Loucy (cell line): ENCODE results near the gene SATB2.
A peak's percentile ranks its signal among the peaks of the same experiment; 100 is the strongest.

Experiments used
- H2AFZ ChIP-seq: fragments of 200-600 bp; sonication (generic); 2 replicates; pipeline ENCODE4 v1.6.0; 2016; ENCODE audit warnings: antibody characterized with exemption, mild to moderate bottlenecking, low read length, moderate library complexity
- H3F3A ChIP-seq: fragments of 200-600 bp; 2 replicates; pipeline ENCODE4 v1.6.0; 2016; ENCODE audit warnings: antibody characterized with exemption, low read depth, mild to moderate bottlenecking
- H3K27me3 ChIP-seq: fragments of 200-600 bp; sonication (generic); 2 replicates; pipeline ENCODE4 v1.6.1; 2014; ENCODE audit warnings: low read length, mild to moderate bottlenecking; ENCODE audit not compliant: insufficient read depth, poor library complexity, severe bottlenecking
- H3K36me3 ChIP-seq: fragments of 200-600 bp; sonication (generic); 2 replicates; pipeline ENCODE4 v1.6.1; 2016; ENCODE audit warnings: low read length; ENCODE audit not compliant: insufficient read depth
- H3K4me1 ChIP-seq: fragments of 200-600 bp; sonication (generic); 2 replicates; pipeline ENCODE4 v1.5.1; 2014; ENCODE audit warnings: low read length, mild to moderate bottlenecking; ENCODE audit not compliant: insufficient read depth, poor library complexity, severe bottlenecking
- H3K4me2 ChIP-seq: fragments of 200-600 bp; sonication (generic); 2 replicates; pipeline ENCODE4 v1.6.0; 2014; ENCODE audit warnings: antibody characterized with exemption, low read length, low read depth, mild to moderate bottlenecking; ENCODE audit not compliant: poor library complexity, severe bottlenecking
- H3K4me3 ChIP-seq: fragments of 200-600 bp; sonication (generic); 2 replicates; pipeline ENCODE4 v1.5.1; 2014; ENCODE audit warnings: low read length, mild to moderate bottlenecking, mixed read lengths; ENCODE audit not compliant: poor library complexity, severe bottlenecking
- H3K79me2 ChIP-seq: fragments of 200-600 bp; sonication (generic); 2 replicates; pipeline ENCODE4 v1.6.1; 2014; ENCODE audit warnings: low read length; ENCODE audit not compliant: insufficient read depth
- H3K9ac ChIP-seq: fragments of 200-600 bp; sonication (generic); 2 replicates; pipeline ENCODE4 v1.6.0; 2014; ENCODE audit warnings: mild to moderate bottlenecking, low read depth, low read length, moderate library complexity; ENCODE audit not compliant: poor library complexity, severe bottlenecking
- H3K9me2 ChIP-seq: fragments of 200-600 bp; sonication (generic); replicated peaks from 2 replicates; pipeline ENCODE4 v1.6.1; 2016; ENCODE audit warnings: low read depth, low read length, mixed read lengths
- H3K9me3 ChIP-seq: fragments of 200-600 bp; sonication (generic); 2 replicates; pipeline ENCODE4 v1.6.1; 2014; ENCODE audit warnings: mild to moderate bottlenecking, antibody characterized with exemption, low read length, low read depth; ENCODE audit not compliant: insufficient read depth
- H4K20me1 ChIP-seq: fragments of 200-600 bp; sonication (generic); 2 replicates; pipeline ENCODE4 v1.6.0; 2014; ENCODE audit warnings: antibody characterized with exemption, low read length, mild to moderate bottlenecking; ENCODE audit not compliant: insufficient read depth, poor library complexity, severe bottlenecking
- EZH2phosphoT487 ChIP-seq: fragments of 200-600 bp; IDR thresholded peaks from 2 replicates; pipeline ENCODE4 v1.6.1; 2018; ENCODE audit warnings: antibody characterized with exemption, mild to moderate bottlenecking, moderate library complexity, borderline replicate concordance
- TF ChIP-seq, protein P1 (sequence below): fragments of 200-600 bp; sonication (generic); conservative IDR thresholded peaks from 2 replicates; pipeline ENCODE4 v1.5.1; 2014; ENCODE audit warnings: mild to moderate bottlenecking, antibody characterized with exemption, low read length

Gene SATB2

DNA sequence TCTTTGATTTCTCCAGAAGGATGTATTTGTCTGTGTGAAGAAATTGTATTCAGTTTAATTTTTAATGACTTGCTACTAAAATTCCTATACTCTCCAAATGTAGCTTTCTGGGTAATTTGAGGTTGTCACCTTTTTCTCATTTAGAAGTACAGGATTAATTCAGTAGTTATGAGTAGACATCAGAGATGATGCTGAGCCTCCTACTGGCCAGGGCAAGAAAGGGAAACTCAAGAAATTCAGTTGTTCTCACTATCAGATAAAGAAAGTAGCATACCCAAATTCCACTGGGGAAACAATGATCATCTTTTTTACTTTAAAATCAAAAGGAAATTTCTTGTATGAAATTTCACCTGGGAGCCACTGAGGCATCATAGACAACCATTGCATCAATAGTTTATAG is 199.4 kb downstream of the SATB2 start:
- TF ChIP-seq EZH2phosphoT487 = no peak
- TF ChIP-seq, protein P1, sequence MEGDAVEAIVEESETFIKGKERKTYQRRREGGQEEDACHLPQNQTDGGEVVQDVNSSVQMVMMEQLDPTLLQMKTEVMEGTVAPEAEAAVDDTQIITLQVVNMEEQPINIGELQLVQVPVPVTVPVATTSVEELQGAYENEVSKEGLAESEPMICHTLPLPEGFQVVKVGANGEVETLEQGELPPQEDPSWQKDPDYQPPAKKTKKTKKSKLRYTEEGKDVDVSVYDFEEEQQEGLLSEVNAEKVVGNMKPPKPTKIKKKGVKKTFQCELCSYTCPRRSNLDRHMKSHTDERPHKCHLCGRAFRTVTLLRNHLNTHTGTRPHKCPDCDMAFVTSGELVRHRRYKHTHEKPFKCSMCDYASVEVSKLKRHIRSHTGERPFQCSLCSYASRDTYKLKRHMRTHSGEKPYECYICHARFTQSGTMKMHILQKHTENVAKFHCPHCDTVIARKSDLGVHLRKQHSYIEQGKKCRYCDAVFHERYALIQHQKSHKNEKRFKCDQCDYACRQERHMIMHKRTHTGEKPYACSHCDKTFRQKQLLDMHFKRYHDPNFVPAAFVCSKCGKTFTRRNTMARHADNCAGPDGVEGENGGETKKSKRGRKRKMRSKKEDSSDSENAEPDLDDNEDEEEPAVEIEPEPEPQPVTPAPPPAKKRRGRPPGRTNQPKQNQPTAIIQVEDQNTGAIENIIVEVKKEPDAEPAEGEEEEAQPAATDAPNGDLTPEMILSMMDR = peak; percentile 73

DNA sequence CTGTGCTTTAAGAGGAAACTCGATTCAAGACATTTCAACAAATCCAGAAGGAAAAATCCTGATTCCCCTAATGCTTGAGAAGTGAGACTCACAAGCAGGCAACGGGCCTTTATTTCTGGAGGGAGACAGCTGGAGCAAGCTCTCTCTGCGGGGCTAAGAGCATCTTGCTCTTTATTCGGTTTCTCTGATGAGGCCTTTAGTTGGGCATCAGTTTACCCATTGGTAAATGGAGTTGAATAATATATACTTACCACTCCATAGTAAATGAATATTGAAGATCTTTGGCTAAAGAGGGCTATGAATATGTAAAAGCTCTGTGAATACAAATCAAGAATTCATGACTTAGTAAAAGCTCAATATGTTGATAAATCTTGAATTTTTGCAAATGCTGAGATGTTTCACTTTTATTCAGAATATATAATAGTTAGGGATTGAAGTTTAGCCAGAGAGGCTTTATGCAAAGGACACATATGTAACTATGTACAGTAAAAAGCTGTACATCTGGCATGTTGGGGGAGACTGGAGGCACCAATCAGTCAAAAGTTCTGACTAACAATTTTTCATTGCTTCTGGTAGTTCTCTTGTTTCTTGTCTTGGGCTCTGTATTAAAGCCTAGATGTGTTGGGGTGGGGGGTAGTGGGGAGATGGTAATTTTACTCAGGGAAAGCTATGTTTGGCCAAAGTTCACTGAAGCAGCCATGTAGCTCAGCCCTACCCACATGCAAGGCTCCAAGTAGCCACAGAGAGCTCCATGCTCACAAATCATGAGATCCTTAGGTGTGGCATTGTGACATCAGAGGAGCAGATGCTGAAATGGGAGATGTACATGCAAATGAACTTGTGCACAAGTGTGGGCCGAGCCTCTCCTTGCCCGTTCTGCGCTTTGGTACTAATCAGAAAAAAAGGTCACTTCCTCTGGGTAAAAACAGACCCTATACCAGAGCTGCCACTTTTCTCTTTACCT is 200.2 kb downstream of the SATB2 start:
- Histone ChIP-seq H3K4me2 (no peak overlapping the region), H4K20me1 (no peaks in the 10 kb centered on the region), H3F3A (no peaks in the 10 kb centered on the region), H3K4me3 (no peak overlapping the region), H3K9me2 (no peaks in the 10 kb centered on the region), H3K27me3 (no peaks in the 10 kb centered on the region), H3K9ac (no peak overlapping the region), H3K36me3 (no peaks in the 10 kb centered on the region), H3K4me1 (no peaks in the 10 kb centered on the region), H3K9me3 (no peaks in the 10 kb centered on the region), H2AFZ (no peak overlapping the region), H3K79me2 (no peaks in the 10 kb centered on the region)
- TF ChIP-seq EZH2phosphoT487 = no peak
- TF ChIP-seq, protein P1 = no peak

More for the DNA sequence above, 199.4 kb downstream of the SATB2 start:
- Histone ChIP-seq H3K79me2 (no peaks in the 10 kb centered on the region), H3K36me3 (no peaks in the 10 kb centered on the region), H2AFZ (no peak overlapping the region), H3K4me1 (no peaks in the 10 kb centered on the region), H4K20me1 (no peaks in the 10 kb centered on the region), H3F3A (no peaks in the 10 kb centered on the region), H3K4me2 (no peak overlapping the region), H3K4me3 (no peak overlapping the region), H3K9me3 (no peaks in the 10 kb centered on the region; the same call in 1 of the 2 replicates), H3K27me3 (no peaks in the 10 kb centered on the region), H3K9me2 (no peaks in the 10 kb centered on the region), H3K9ac (no peak overlapping the region)

DNA sequence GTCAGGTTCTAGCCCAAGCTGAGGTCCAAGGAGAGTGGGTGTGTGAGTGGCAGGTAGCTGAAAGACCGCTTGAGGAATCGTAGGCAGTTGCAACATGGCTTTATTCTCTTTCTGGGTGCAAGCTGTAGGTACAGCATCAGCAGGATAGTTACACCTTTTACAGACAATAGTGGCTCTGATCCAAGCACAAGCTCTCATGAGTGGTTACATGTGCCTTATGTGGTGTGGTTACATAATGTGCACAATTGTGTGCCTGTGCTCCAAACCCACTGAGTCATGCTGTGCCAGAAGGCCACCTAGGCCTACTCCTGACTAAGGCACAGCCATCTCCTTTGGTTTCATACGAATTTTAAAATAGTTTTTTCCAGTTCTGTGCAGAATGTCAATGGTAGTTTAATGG is 227.6 kb downstream of the SATB2 start:
- H3F3A ChIP-seq = no peaks in the 10 kb centered on the region
- H3K4me3 ChIP-seq = peak overlapping the region; percentile 28
- H3K4me1 ChIP-seq = peaks cover 31% of the 10 kb centered on the region
- peak overlapping the region; percentile 52 for H3K9ac ChIP-seq
- TF ChIP-seq, protein P1 = no peak
- no peak for TF ChIP-seq EZH2phosphoT487
- no peak overlapping the region for H2AFZ ChIP-seq
- H3K4me2 ChIP-seq = peak overlapping the region; percentile 61
- H3K9me2 ChIP-seq = no peaks in the 10 kb centered on the region
- H3K36me3 ChIP-seq = no peaks in the 10 kb centered on the region
- H3K79me2 ChIP-seq = no peaks in the 10 kb centered on the region
- no peaks in the 10 kb centered on the region for H3K27me3 ChIP-seq
- H3K9me3 ChIP-seq = peaks cover 4% of the 10 kb centered on the region; the same call in 1 of the 2 replicates
- no peaks in the 10 kb centered on the region for H4K20me1 ChIP-seq
